OCI-LY1 (cell line): ENCODE results near the gene PREP.

ENCODE experiments used
- CTCF ChIP-seq: fragments of 200-600 bp; sonication (generic), shearing (Covaris generic); IDR thresholded peaks from 2 replicates; pipeline ENCODE4 v1.5.1; 2017; ENCODE audit warnings: mild to moderate bottlenecking, antibody characterized with exemption, low read length, moderate library complexity, mixed read lengths
- EZH2 ChIP-seq: fragments of 200-600 bp; sonication (generic), shearing (Covaris generic); IDR thresholded peaks from 2 replicates; pipeline ENCODE4 v1.8.0; 2017; ENCODE audit warnings: borderline replicate concordance, mixed run types, mild to moderate bottlenecking, antibody characterized with exemption, low read length, moderate library complexity, mixed read lengths

- TF ChIP-seq CTCF (no peak), EZH2 (no peak)
Observed at GRCh38 chr6:105282631-105283585, 120.0 kb downstream of the PREP start.
